ENCODE results near the gene SPINT1.

The SPINT1 gene

GRCh38 chr15:40831861-40832260 lies 12.0 kb upstream of the SPINT1 start:
- Histone ChIP-seq H2BK15ac (replicated peaks; ENCODE audit: low read depth) (no peak overlapping the region), H4K8ac (ENCODE audit: low read depth, low read length) (no peak overlapping the region), H3K27me3 (ENCODE audit: insufficient read depth, low read length, poor library complexity) (no peaks in the 10 kb centered on the region), H2BK120ac (ENCODE audit: low read depth, low read length) (no peak overlapping the region), H3K79me2 (ENCODE audit: control insufficient read depth, insufficient read depth, low read length) (no peaks in the 10 kb centered on the region), H3K36me3 (ENCODE audit: control insufficient read depth, insufficient read depth, low read length) (no peaks in the 10 kb centered on the region), H3K18ac (ENCODE audit: low read length) (no peak overlapping the region), H3K23ac (ENCODE audit: low read length) (no peak overlapping the region), H3K4me2 (ENCODE audit: low read length) (no peak overlapping the region), H3K4me3 (ENCODE audit: low read length) (no peak overlapping the region), H3K4ac (ENCODE audit: low read depth, low read length) (no peak overlapping the region), H4K5ac (ENCODE audit: low read length) (no peak overlapping the region), H3K56ac (ENCODE audit: low read length) (no peak overlapping the region), H2BK5ac (ENCODE audit: low read length) (no peak overlapping the region), H3K9ac (ENCODE audit: low read length) (no peak overlapping the region), H3K4me1 (ENCODE audit: control insufficient read depth, low read depth, low read length) (no peaks in the 10 kb centered on the region), H2AK5ac (ENCODE audit: low read length) (no peak overlapping the region), H3K27ac (ENCODE audit: low read depth, low read length) (no peak overlapping the region), H3K79me1 (ENCODE audit: low read length) (no peaks in the 10 kb centered on the region)
- WGBS (ENCODE audit: extremely low coverage, insufficient coverage, low lambda C conversion rate), result no CpG with 5 or more reads among the region's 1 CpG
- DNase-seq, result no peak

GRCh38 chr15:40832903-40833302 lies 10.9 kb upstream of the SPINT1 start:
- H3K4me2 ChIP-seq (ENCODE audit: low read length), result no peak overlapping the region

DNA sequence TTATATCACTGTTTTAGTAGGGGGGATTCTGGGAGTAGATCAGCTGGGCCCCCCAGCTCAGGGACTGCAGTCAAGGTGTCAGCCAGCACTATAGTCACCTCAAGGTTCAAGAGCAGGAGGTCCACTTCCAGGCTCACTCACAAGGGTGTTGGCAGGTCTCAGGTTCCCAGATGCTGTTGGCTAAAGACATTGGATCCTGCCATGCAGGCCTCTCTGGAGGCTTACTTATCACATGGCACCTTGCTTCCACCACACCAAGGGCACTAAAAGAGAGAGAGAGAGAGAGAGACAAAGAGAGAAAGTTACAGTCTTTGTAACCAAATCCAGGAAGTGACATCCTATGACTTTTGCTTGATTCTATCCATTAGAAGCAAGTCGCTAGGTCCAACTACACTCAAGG lies 7.8 kb upstream of the SPINT1 start:
- no peaks in the 10 kb centered on the region for H3K79me1 ChIP-seq (ENCODE audit: low read length)

More at GRCh38 chr15:40832903-40833302, 10.9 kb upstream of the SPINT1 start:
- Histone ChIP-seq H3K4me3 (ENCODE audit: low read length) (no peak overlapping the region), H3K23ac (ENCODE audit: low read length) (no peak overlapping the region), H3K4me1 (ENCODE audit: control insufficient read depth, low read depth, low read length) (no peaks in the 10 kb centered on the region), H3K27ac (ENCODE audit: low read depth, low read length) (no peak overlapping the region), H3K4ac (ENCODE audit: low read depth, low read length) (no peak overlapping the region), H3K79me1 (ENCODE audit: low read length) (no peaks in the 10 kb centered on the region), H4K5ac (ENCODE audit: low read length) (no peak overlapping the region), H2BK120ac (ENCODE audit: low read depth, low read length) (no peak overlapping the region), H2BK5ac (ENCODE audit: low read length) (no peak overlapping the region), H3K18ac (ENCODE audit: low read length) (no peak overlapping the region), H3K27me3 (ENCODE audit: insufficient read depth, low read length, poor library complexity) (no peaks in the 10 kb centered on the region), H2AK5ac (ENCODE audit: low read length) (no peak overlapping the region), H3K36me3 (ENCODE audit: control insufficient read depth, insufficient read depth, low read length) (no peaks in the 10 kb centered on the region), H4K8ac (ENCODE audit: low read depth, low read length) (no peak overlapping the region), H2BK15ac (replicated peaks; ENCODE audit: low read depth) (no peak overlapping the region), H3K56ac (ENCODE audit: low read length) (no peak overlapping the region), H3K79me2 (ENCODE audit: control insufficient read depth, insufficient read depth, low read length) (no peaks in the 10 kb centered on the region), H3K9ac (ENCODE audit: low read length) (no peak overlapping the region)
- no peak for DNase-seq

DNA sequence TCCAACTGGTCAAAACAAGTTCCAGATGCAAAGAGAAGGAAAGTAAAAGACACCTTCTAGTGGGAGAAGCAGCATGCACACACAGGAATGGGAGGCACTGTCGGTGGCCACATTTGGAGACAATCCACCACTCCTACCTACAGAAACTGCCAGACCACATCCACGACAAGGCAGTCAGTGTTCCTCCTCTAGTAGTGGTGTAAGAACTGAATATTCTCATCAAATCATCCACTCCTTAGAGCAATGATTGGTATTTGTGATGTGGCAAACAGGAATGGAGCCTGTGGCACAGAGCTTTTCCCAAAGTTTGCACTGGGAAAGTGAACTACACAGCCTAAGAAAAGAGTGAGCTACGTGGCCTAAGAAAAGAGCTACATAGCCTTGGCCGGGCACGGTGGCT lies 5.1 kb upstream of the SPINT1 start:
- H2BK120ac ChIP-seq (ENCODE audit: low read depth, low read length), result no peak overlapping the region
- H3K27ac ChIP-seq (ENCODE audit: low read depth, low read length), result no peak overlapping the region
- no peaks in the 10 kb centered on the region for H3K79me1 ChIP-seq (ENCODE audit: low read length)
- peaks cover 2% of the 10 kb centered on the region for H3K4me1 ChIP-seq (ENCODE audit: control insufficient read depth, low read depth, low read length)
- no peak overlapping the region for H2AK5ac ChIP-seq (ENCODE audit: low read length)
- no peak overlapping the region for H2BK15ac ChIP-seq (replicated peaks; ENCODE audit: low read depth)
- H4K5ac ChIP-seq (ENCODE audit: low read length), result no peak overlapping the region
- no CpG with 5 or more reads among the region's 5 CpGs for WGBS (ENCODE audit: extremely low coverage, insufficient coverage, low lambda C conversion rate)
- H3K79me2 ChIP-seq (ENCODE audit: control insufficient read depth, insufficient read depth, low read length), result no peaks in the 10 kb centered on the region
- H3K9ac ChIP-seq (ENCODE audit: low read length), result no peak overlapping the region
- no peak overlapping the region for H3K18ac ChIP-seq (ENCODE audit: low read length)
- no peak overlapping the region for H3K23ac ChIP-seq (ENCODE audit: low read length)
- no peak overlapping the region for H3K4me3 ChIP-seq (ENCODE audit: low read length)
- H3K27me3 ChIP-seq (ENCODE audit: insufficient read depth, low read length, poor library complexity), result no peaks in the 10 kb centered on the region
- H3K4ac ChIP-seq (ENCODE audit: low read depth, low read length), result no peak overlapping the region
- H3K4me2 ChIP-seq (ENCODE audit: low read length), result no peak overlapping the region
- no peak overlapping the region for H2BK5ac ChIP-seq (ENCODE audit: low read length)
- H3K36me3 ChIP-seq (ENCODE audit: control insufficient read depth, insufficient read depth, low read length), result no peaks in the 10 kb centered on the region
- no peak for DNase-seq
- H3K56ac ChIP-seq (ENCODE audit: low read length), result no peak overlapping the region
- no peak overlapping the region for H4K8ac ChIP-seq (ENCODE audit: low read depth, low read length)

More for the DNA sequence above, 7.8 kb upstream of the SPINT1 start:
- no peak overlapping the region for H4K5ac ChIP-seq (ENCODE audit: low read length)
- H3K27ac ChIP-seq (ENCODE audit: low read depth, low read length), result no peak overlapping the region
- no peak overlapping the region for H2BK120ac ChIP-seq (ENCODE audit: low read depth, low read length)
- no peaks in the 10 kb centered on the region for H3K36me3 ChIP-seq (ENCODE audit: control insufficient read depth, insufficient read depth, low read length)
- H3K4me1 ChIP-seq (ENCODE audit: control insufficient read depth, low read depth, low read length), result no peaks in the 10 kb centered on the region
- H3K9ac ChIP-seq (ENCODE audit: low read length), result no peak overlapping the region
- H3K27me3 ChIP-seq (ENCODE audit: insufficient read depth, low read length, poor library complexity), result no peaks in the 10 kb centered on the region
- H3K56ac ChIP-seq (ENCODE audit: low read length), result no peak overlapping the region
- no peak overlapping the region for H3K23ac ChIP-seq (ENCODE audit: low read length)
- no peak overlapping the region for H2AK5ac ChIP-seq (ENCODE audit: low read length)
- no peak overlapping the region for H3K4ac ChIP-seq (ENCODE audit: low read depth, low read length)
- no peaks in the 10 kb centered on the region for H3K79me2 ChIP-seq (ENCODE audit: control insufficient read depth, insufficient read depth, low read length)
- H3K4me2 ChIP-seq (ENCODE audit: low read length), result no peak overlapping the region
- no peak for DNase-seq
- no peak overlapping the region for H4K8ac ChIP-seq (ENCODE audit: low read depth, low read length)
- no peak overlapping the region for H2BK5ac ChIP-seq (ENCODE audit: low read length)
- no peak overlapping the region for H2BK15ac ChIP-seq (replicated peaks; ENCODE audit: low read depth)
- H3K18ac ChIP-seq (ENCODE audit: low read length), result no peak overlapping the region
- WGBS (ENCODE audit: extremely low coverage, insufficient coverage, low lambda C conversion rate), result no CpG with 5 or more reads among the region's 1 CpG
- no peak overlapping the region for H3K4me3 ChIP-seq (ENCODE audit: low read length)

- H3K27ac ChIP-seq (ENCODE audit: low read depth, low read length), result no peak overlapping the region
- H3K18ac ChIP-seq (ENCODE audit: low read length), result no peak overlapping the region
- DNase-seq, result no peak
- no peak overlapping the region for H3K4ac ChIP-seq (ENCODE audit: low read depth, low read length)
- H3K79me1 ChIP-seq (ENCODE audit: low read length), result peaks cover 10% of the 10 kb centered on the region
- no peaks in the 10 kb centered on the region for H3K36me3 ChIP-seq (ENCODE audit: control insufficient read depth, insufficient read depth, low read length)
- H2BK5ac ChIP-seq (ENCODE audit: low read length), result no peak overlapping the region
- no peak overlapping the region for H3K56ac ChIP-seq (ENCODE audit: low read length)
- no peak overlapping the region for H4K8ac ChIP-seq (ENCODE audit: low read depth, low read length)
- H3K27me3 ChIP-seq (ENCODE audit: insufficient read depth, low read length, poor library complexity), result no peaks in the 10 kb centered on the region
- no peak overlapping the region for H2BK15ac ChIP-seq (replicated peaks; ENCODE audit: low read depth)
- no peak overlapping the region for H3K9ac ChIP-seq (ENCODE audit: low read length)
- H3K4me2 ChIP-seq (ENCODE audit: low read length), result no peak overlapping the region
- no peak overlapping the region for H2BK120ac ChIP-seq (ENCODE audit: low read depth, low read length)
- H4K5ac ChIP-seq (ENCODE audit: low read length), result no peak overlapping the region
- WGBS (ENCODE audit: extremely low coverage, insufficient coverage, low lambda C conversion rate), result no CpG with 5 or more reads among the region's 2 CpGs
- H3K79me2 ChIP-seq (ENCODE audit: control insufficient read depth, insufficient read depth, low read length), result peaks cover 15% of the 10 kb centered on the region
- H3K23ac ChIP-seq (ENCODE audit: low read length), result no peak overlapping the region
- H3K4me3 ChIP-seq (ENCODE audit: low read length), result no peak overlapping the region
- peaks cover 11% of the 10 kb centered on the region for H3K4me1 ChIP-seq (ENCODE audit: control insufficient read depth, low read depth, low read length)
- H2AK5ac ChIP-seq (ENCODE audit: low read length), result no peak overlapping the region
Measured at GRCh38 chr15:40841741-40842140, 2.1 kb upstream of the SPINT1 start.

GRCh38 chr15:40843261-40843884 lies 475 bp upstream of the SPINT1 start:
- WGBS (ENCODE audit: extremely low coverage, insufficient coverage, low lambda C conversion rate), result no CpG with 5 or more reads among the region's 34 CpGs
- Histone ChIP-seq H3K4me1 (ENCODE audit: control insufficient read depth, low read depth, low read length) (peaks cover 20% of the 10 kb centered on the region), H4K8ac (ENCODE audit: low read depth, low read length) (no peak overlapping the region), H3K23ac (ENCODE audit: low read length) (no peak overlapping the region), H3K4ac (ENCODE audit: low read depth, low read length) (no peak overlapping the region), H3K56ac (ENCODE audit: low read length) (peak overlapping the region; percentile 83), H2BK15ac (replicated peaks; ENCODE audit: low read depth) (no peak overlapping the region), H3K79me2 (ENCODE audit: control insufficient read depth, insufficient read depth, low read length) (peaks cover 30% of the 10 kb centered on the region), H3K79me1 (ENCODE audit: low read length) (peaks cover 24% of the 10 kb centered on the region), H3K27me3 (ENCODE audit: insufficient read depth, low read length, poor library complexity) (no peaks in the 10 kb centered on the region), H4K5ac (ENCODE audit: low read length) (no peak overlapping the region), H3K4me3 (ENCODE audit: low read length) (peak overlapping the region; percentile 47), H3K27ac (ENCODE audit: low read depth, low read length) (no peak overlapping the region), H3K9ac (ENCODE audit: low read length) (peak overlapping the region; percentile 94), H3K4me2 (ENCODE audit: low read length) (peak overlapping the region; percentile 78), H2BK120ac (ENCODE audit: low read depth, low read length) (no peak overlapping the region), H3K18ac (ENCODE audit: low read length) (peak overlapping the region; percentile 21), H2AK5ac (ENCODE audit: low read length) (no peak overlapping the region), H3K36me3 (ENCODE audit: control insufficient read depth, insufficient read depth, low read length) (peaks cover 1% of the 10 kb centered on the region), H2BK5ac (ENCODE audit: low read length) (no peak overlapping the region)
- DNase-seq, result peak; percentile 36

Data from mesendoderm (in vitro differentiated cells).